GM12878 (cell line): ENCODE results near the gene P3H1. TPM values are rescaled to one million over a fixed set of nuclear protein-coding genes. Genes with fewer than 3 reads are reported as not detected.

Experiments used
- ATAC-seq: fragments of 200-7000 bp; cut with Tn5 transposase; 3 replicates; pipeline ENCODE4 v1.9.1; 2020; ENCODE audit warnings: mild to moderate bottlenecking, moderate library complexity
- BruUV-seq: library from RNA; stranded (reverse); fragments of 400-500 nt; replicated peaks from 2 replicates; lab custom pipeline; 2021; lab: Mats Ljungman, UMichigan
- CTCF ChIA-PET: fragments of 300-600 bp; sonication (Branson Sonifier 250); formaldehyde crosslinking; extraction: SDS; loops from one replicate; lab custom pipeline; 2021; ENCODE audit warnings: inconsistent platforms; lab: Yijun Ruan, JAX
- POLR2A ChIA-PET: fragments of 350-600 bp; formaldehyde crosslinking; extraction: SDS; loops from one replicate; lab custom pipeline; 2021; ENCODE audit warnings: inconsistent platforms; lab: Charles Lee
- RAD21 ChIA-PET: fragments of 300-600 bp; sonication (Branson Sonifier 250); formaldehyde crosslinking; loops from one replicate; lab custom pipeline; 2023; ENCODE audit warnings: antibody characterized with exemption; ENCODE audit not compliant: unreplicated experiment; lab: Charles Lee
- SMC1A ChIA-PET: fragments of 300-600 bp; sonication (Branson Sonifier 250); formaldehyde crosslinking; loops from one replicate; lab custom pipeline; 2023; ENCODE audit not compliant: unreplicated experiment, uncharacterized antibody; lab: Charles Lee
- DNase-seq: peaks from one replicate; pipeline ENCODE4 v3.0.0-alpha.2; 2011; ENCODE audit warnings: low read depth, low spot score
- FAIRE-seq: peaks from 3 replicates; lab custom pipeline; 2011; peaks lifted over from hg19 to GRCh38; lab: Jason Lieb, UNC
- H2AFZ ChIP-seq: 2 replicates; pipeline ENCODE4 v1.6.0; 2011; ENCODE audit warnings: low read depth, low read length, control low read depth; ENCODE audit not compliant: control insufficient read depth
- H3K27ac ChIP-seq: 2 replicates; pipeline ENCODE4 v1.5.1; 2011; ENCODE audit warnings: control low read depth; ENCODE audit not compliant: control insufficient read depth, insufficient read depth
- H3K27me3 ChIP-seq, 2 experiments: replicated peaks in 1 of 2; 2 replicates each; pipeline versions ENCODE4 v1.6.0 to v1.6.1; 2011; ENCODE audit warnings: low read length in 1 of 2; ENCODE audit not compliant: control insufficient read depth in 2 of 2, insufficient read depth in 2 of 2
- H3K36me3 ChIP-seq, 2 experiments: 2 replicates each; pipeline ENCODE4 v1.5.1; 2011; ENCODE audit warnings: low read length in 1 of 2; ENCODE audit not compliant: control insufficient read depth in 2 of 2, insufficient read depth in 2 of 2
- H3K4me1 ChIP-seq: 2 replicates; pipeline ENCODE4 v1.6.1; 2011; ENCODE audit warnings: mild to moderate bottlenecking, low read length, moderate library complexity, mixed read lengths; ENCODE audit not compliant: control insufficient read depth, insufficient read depth
- H3K4me2 ChIP-seq: 2 replicates; pipeline ENCODE4 v1.6.0; 2011; ENCODE audit warnings: control low read depth; ENCODE audit not compliant: control insufficient read depth, insufficient read depth
- H3K4me3 ChIP-seq: fragments of 200-600 bp; sonication (generic); 2 replicates; pipeline ENCODE4 v1.5.1; 2016
- H3K79me2 ChIP-seq: 2 replicates; pipeline ENCODE4 v1.6.0; 2011; ENCODE audit warnings: low read length; ENCODE audit not compliant: control insufficient read depth, insufficient read depth
- H3K9ac ChIP-seq: 2 replicates; pipeline ENCODE4 v1.8.0; 2011; ENCODE audit warnings: low read length, control low read depth, mixed read lengths; ENCODE audit not compliant: control insufficient read depth, insufficient read depth
- H3K9me3 ChIP-seq: replicated peaks from 3 replicates; pipeline ENCODE4 v1.5.1; 2011; ENCODE audit warnings: mild to moderate bottlenecking, low read length; ENCODE audit not compliant: control insufficient read depth, insufficient read depth
- H4K20me1 ChIP-seq: 2 replicates; pipeline ENCODE4 v1.6.0; 2011; ENCODE audit not compliant: control insufficient read depth, insufficient read depth
- KAT2A ChIP-seq: conservative IDR thresholded peaks from 2 replicates; pipeline ENCODE4 v1.6.1; 2011; ENCODE audit warnings: low read depth, low read length; ENCODE audit not compliant: control insufficient read depth
- NFXL1 ChIP-seq: fragments of 450-650 bp; IDR thresholded peaks from 2 replicates; pipeline ENCODE4 v1.6.1; 2017; ENCODE audit warnings: antibody characterized with exemption, mild to moderate bottlenecking, borderline replicate concordance
- STAT3 ChIP-seq: IDR thresholded peaks from 2 replicates; pipeline ENCODE4 v1.6.1; 2011; ENCODE audit warnings: low read depth, low read length, improper control_type of control experiment
- TAF1 ChIP-seq: IDR thresholded peaks from 2 replicates; pipeline ENCODE4 v1.6.1; 2011; ENCODE audit warnings: mild to moderate bottlenecking, low read depth, low read length, borderline replicate concordance
- ZBTB11 ChIP-seq: fragments of 450-650 bp; formaldehyde crosslinking; IDR thresholded peaks from 2 replicates; pipeline ENCODE4 v1.5.0; 2022; ENCODE audit warnings: mild to moderate bottlenecking, missing genetic modification characterization
- ZNF217 ChIP-seq: fragments of 450-650 bp; IDR thresholded peaks from 2 replicates; pipeline ENCODE4 v1.6.1; 2017; ENCODE audit warnings: antibody characterized with exemption, mild to moderate bottlenecking
- ZZZ3 ChIP-seq: IDR thresholded peaks from 2 replicates; pipeline ENCODE4 v1.6.1; 2011; ENCODE audit warnings: low read depth; ENCODE audit not compliant: control insufficient read depth, insufficient read length
- WGBS: methylation state at CpG from one replicate; pipeline ENCODE4 v1.1.6; 2016; ENCODE audit warnings: low lambda C conversion rate; ENCODE audit not compliant: insufficient replicate concordance, insufficient coverage; ENCODE audit errors: missing lambda C conversion rate; 5-methylcytosine and 5-hydroxymethylcytosine counted together
- in situ Hi-C: fragments of 300-500 bp; cut with MboI; formaldehyde crosslinking; loops from 9 replicates; pipeline ENCODE4 v1.14.3; 2018; ENCODE audit warnings: mixed read lengths
- intact Hi-C: fragments of 100-400 bp; cut with micrococcal nuclease; formaldehyde crosslinking; loops from one replicate; pipeline ENCODE4 v1.14.2; 2022; ENCODE audit not compliant: unreplicated experiment
- polyA plus RNA-seq, 11 experiments: library from polyadenylated mRNA; depleted of rRNA in 4 of 11; unstranded in 6 of 11; stranded (reverse) in 5 of 11; fragments of >200 nt; fragmentation: Nextera tagmentation in 4 of 11; fragmentation: Illumina TruSeq in 1 of 11; extraction: Ambion mirVana in 4 of 11; extraction: Trizol in 1 of 11; gene quantifications; 1 replicate in 1 of 11; 2 replicates in 10 of 11; pipeline versions ENCODE4 v1.2.1 to v1.2.3, GENCODE V29; 2011 to 2016; ENCODE audit warnings: inconsistent platforms in 2 of 11, missing spikeins in 2 of 11, low read depth in 1 of 11
- total RNA-seq, 4 experiments: library from RNA; depleted of rRNA in 3 of 4; stranded (reverse); fragments of >200 nt in 3 of 4; fragmentation: Illumina TruSeq in 1 of 4; extraction: Trizol in 1 of 4; gene quantifications; 2 replicates each; pipeline versions ENCODE4 v1.2.1 to v1.2.3, GENCODE V29; 2013 to 2021

P3H1 gene
- total and polyA plus RNA-seq, 10 of the 15 experiments (the other 5 are each of a cell fraction or from before 2014, with no cell fraction given), result 0.72 to 42.4 (median 26.0) TPM

- TF ChIP-seq ZZZ3 (no peak), TAF1 (no peak), STAT3 (no peak), NFXL1 (no peak)
Measured at GRCh38 chr1:42745851-42746250, 21.0 kb downstream of the P3H1 start (continued).

GRCh38 chr1:42744148-42744413, 22.7 kb downstream of the P3H1 start:
- ChIA-PET SMC1A (no interaction called here), CTCF (interaction anchor here (1.8 kb wide), 1 partner anchor 399 kb away, joined by 6 read pairs; no protein-coding TSS in a partner anchor), POLR2A (no interaction called here), RAD21 (no interaction called here)
- H3K4me1 ChIP-seq, result no peaks in the 10 kb centered on the region
- intact Hi-C loops, result no loop called here
- H3K4me2 ChIP-seq, result no peak overlapping the region
- no peak for FAIRE-seq
- TF ChIP-seq KAT2A (no peak), ZNF217 (no peak), ZBTB11 (CRISPR knock-in tag) (no peak)
- no peaks in the 10 kb centered on the region for H3K27me3 ChIP-seq
- H3K79me2 ChIP-seq, result no peaks in the 10 kb centered on the region
- no peaks in the 10 kb centered on the region for H3K9me3 ChIP-seq
- no peak overlapping the region for H2AFZ ChIP-seq
- 94% methylated on average over 9 of the region's 9 CpGs for WGBS
- BruUV-seq, result no TSS peak
- no peak overlapping the region for H3K27ac ChIP-seq
- ATAC-seq, result no peak
- H3K4me3 ChIP-seq, result no peak overlapping the region
- in situ Hi-C loops, result no loop called here
- no peaks in the 10 kb centered on the region for H4K20me1 ChIP-seq
- H3K9ac ChIP-seq, result no peak overlapping the region
- H3K36me3 ChIP-seq, result peaks cover 2 to 6% of the 10 kb centered on the region in 2 experiments; a peak in 3 of 4 replicates
- DNase-seq, result no peak
